Endothelial cell of umbilical vein (primary cell): ENCODE results near the gene RUSC2. TPM values are rescaled to one million over a fixed set of nuclear protein-coding genes. Genes with fewer than 3 reads are reported as not detected.

ENCODE experiments used
- BruUV-seq: library from RNA; stranded (reverse); fragments of 400-500 nt; replicated peaks from 2 replicates; lab custom pipeline; 2021; lab: Mats Ljungman, UMichigan
- CTCF ChIA-PET: fragments of 300-600, 350-600 bp; sonication (Branson Sonifier 250); formaldehyde crosslinking; loops from one replicate; lab custom pipeline; 2021; ENCODE audit warnings: antibody characterized with exemption, inconsistent platforms; lab: Charles Lee
- POLR2A ChIA-PET: fragments of 300-600, 350-600 bp; sonication (Branson Sonifier 250); formaldehyde crosslinking; loops from one replicate; lab custom pipeline; 2021; ENCODE audit warnings: antibody characterized with exemption, inconsistent platforms; lab: Charles Lee
- DNase-seq: peaks from one replicate; pipeline ENCODE4 v3.0.0-alpha.2; 2011; ENCODE audit warnings: low read depth, low spot score
- FAIRE-seq: peaks from 2 replicates; lab custom pipeline; 2011; peaks lifted over from hg19 to GRCh38; lab: Jason Lieb, UNC
- H2AFZ ChIP-seq: 2 replicates; pipeline ENCODE4 v1.6.0; 2012; ENCODE audit warnings: low read depth, low read length, control low read depth, inconsistent platforms
- H3K27ac ChIP-seq: 2 replicates; pipeline ENCODE4 v1.5.1; 2011; ENCODE audit warnings: low read depth, mild to moderate bottlenecking, control low read depth, low read length, moderate library complexity; ENCODE audit not compliant: insufficient read depth
- H3K27me3 ChIP-seq, 2 experiments: 2 replicates each; pipeline versions ENCODE4 v1.6.0 to v1.6.1; 2011; ENCODE audit warnings: low read length in 2 of 2, mixed read lengths in 1 of 2; ENCODE audit not compliant: control insufficient read depth in 2 of 2, insufficient read depth in 2 of 2
- H3K36me3 ChIP-seq, 2 experiments: 2 replicates in 1 of 2; 3 replicates in 1 of 2; pipeline ENCODE4 v1.5.1; 2011; ENCODE audit warnings: low read length in 2 of 2, mild to moderate bottlenecking in 1 of 2, moderate library complexity in 1 of 2; ENCODE audit not compliant: control insufficient read depth in 2 of 2, insufficient read depth in 2 of 2; ENCODE audit errors: extremely low read depth in 1 of 2
- H3K4me1 ChIP-seq: 3 replicates; pipeline ENCODE4 v1.5.1; 2011; ENCODE audit warnings: mild to moderate bottlenecking, low read length; ENCODE audit not compliant: control insufficient read depth, insufficient read depth; ENCODE audit errors: extremely low read depth
- H3K4me2 ChIP-seq: 2 replicates; pipeline ENCODE4 v1.6.1; 2011; ENCODE audit warnings: low read length, control low read depth, mixed read lengths; ENCODE audit not compliant: insufficient read depth
- H3K4me3 ChIP-seq, 3 experiments: fragments of 200-600 bp in 1 of 3; sonication (generic), shearing (Covaris generic) in 1 of 3; replicated peaks in 1 of 3; 2 replicates each; pipeline ENCODE4 v1.5.1; 2011 to 2016; ENCODE audit warnings: control low read depth in 3 of 3, low read length in 3 of 3, mild to moderate bottlenecking in 2 of 3, inconsistent platforms in 1 of 3, low read depth in 1 of 3, moderate library complexity in 1 of 3; ENCODE audit not compliant: insufficient read depth in 1 of 3
- H3K79me2 ChIP-seq: 2 replicates; pipeline ENCODE4 v1.6.0; 2012; ENCODE audit warnings: low read length, inconsistent platforms; ENCODE audit not compliant: control insufficient read depth, insufficient read depth
- H3K9ac ChIP-seq: replicated peaks from 2 replicates; pipeline ENCODE3; 2011; ENCODE audit warnings: low read length, control low read depth; ENCODE audit not compliant: insufficient read depth; ENCODE audit errors: extremely low read depth
- H3K9me1 ChIP-seq: replicated peaks from 3 replicates; pipeline ENCODE4 v1.6.0; 2011; ENCODE audit warnings: mild to moderate bottlenecking, low read length; ENCODE audit not compliant: control insufficient read depth, insufficient read depth; ENCODE audit errors: extremely low read depth
- H3K9me3 ChIP-seq: replicated peaks from 2 replicates; pipeline ENCODE4 v1.5.1; 2012; ENCODE audit warnings: low read length, inconsistent platforms; ENCODE audit not compliant: control insufficient read depth, insufficient read depth
- H4K20me1 ChIP-seq: replicated peaks from 2 replicates; pipeline ENCODE3; 2011; ENCODE audit warnings: mild to moderate bottlenecking, low read length; ENCODE audit not compliant: control insufficient read depth, insufficient read depth; ENCODE audit errors: extremely low read depth
- CTCF ChIP-seq, 2 donors: IDR thresholded peaks; 1 replicate in 1 of 2; 2 replicates in 1 of 2; pipeline ENCODE4 v1.5.1; 2011; ENCODE audit warnings: low read length in 2 of 2, mild to moderate bottlenecking in 2 of 2, moderate library complexity in 2 of 2, control low read depth in 1 of 2, inconsistent platforms in 1 of 2, low read depth in 1 of 2; ENCODE audit not compliant: insufficient read depth in 1 of 2; ENCODE audit errors: extremely low read depth in 1 of 2
- EZH2 ChIP-seq: IDR thresholded peaks from 2 replicates; pipeline ENCODE4 v1.6.1; 2012; ENCODE audit warnings: borderline replicate concordance, low read depth, mild to moderate bottlenecking, moderate library complexity, low read length, inconsistent platforms; ENCODE audit not compliant: severe bottlenecking
- FOS ChIP-seq: IDR thresholded peaks from 2 replicates; pipeline ENCODE4 v1.6.1; 2011; ENCODE audit warnings: mild to moderate bottlenecking, low read length, moderate library complexity, borderline replicate concordance; ENCODE audit not compliant: insufficient read depth
- GATA2 ChIP-seq: IDR thresholded peaks from 2 replicates; pipeline ENCODE4 v1.7.0; 2011; ENCODE audit warnings: low read depth, mild to moderate bottlenecking, moderate library complexity, mixed read lengths, low read length; ENCODE audit not compliant: insufficient read length, insufficient read depth
- JUN ChIP-seq: IDR thresholded peaks from 2 replicates; pipeline ENCODE4 v1.6.1; 2011; ENCODE audit warnings: borderline replicate concordance, low read depth; ENCODE audit not compliant: insufficient read length, insufficient read depth
- MAX ChIP-seq: IDR thresholded peaks from 2 replicates; pipeline ENCODE4 v1.6.1; 2011; ENCODE audit not compliant: insufficient read depth, insufficient read length
- MYC ChIP-seq: IDR thresholded peaks from one replicate; pipeline ENCODE4 v1.6.1; 2011; ENCODE audit warnings: mild to moderate bottlenecking, low read depth, low read length
- POLR2A ChIP-seq: IDR thresholded peaks from 2 replicates; pipeline ENCODE4 v1.6.1; 2012; ENCODE audit warnings: low read depth, mild to moderate bottlenecking, control low read depth, low read length
- POLR2AphosphoS5 ChIP-seq: IDR thresholded peaks from 2 replicates; pipeline ENCODE4 v1.6.1; 2012; ENCODE audit warnings: low read depth, mild to moderate bottlenecking, control low read depth, low read length, moderate library complexity; ENCODE audit not compliant: insufficient read depth
- dilution Hi-C: fragments of 300-500 bp; cut with MboI; formaldehyde crosslinking; loops from one replicate; pipeline ENCODE4 v1.15.0; 2019; ENCODE audit warnings: low sequenced_read_pairs; ENCODE audit not compliant: extremely low pct_ligation_motif_present
- intact Hi-C: fragments of 100-400 bp; cut with micrococcal nuclease; formaldehyde crosslinking; loops from one replicate; pipeline ENCODE4 v1.10.0; 2022
- polyA plus RNA-seq, 4 experiments: library from polyadenylated mRNA; depleted of rRNA in 3 of 4; stranded (reverse) in 3 of 4; unstranded in 1 of 4; fragments of >200 nt; gene quantifications; 2 replicates each; pipeline versions ENCODE4 v1.2.1 to v1.2.3, GENCODE V29; 2011 to 2012; ENCODE audit warnings: missing spikeins in 1 of 4
- total RNA-seq: library from RNA; stranded (reverse); gene quantifications from 2 replicates; pipeline ENCODE4 v1.2.3, GENCODE V29; 2021

RUSC2 gene
- total and polyA plus RNA-seq, 2 donors (not counting 3 experiments of a cell fraction or from before 2014, with no cell fraction given) = 26.1 to 46.2 TPM

- intact Hi-C loops = loop anchor here (5.0 kb wide), 2 partner anchors 144 to 714 kb away; no protein-coding TSS in a partner anchor
- Histone ChIP-seq H3K27me3 (no peaks in the 10 kb centered on the region), H3K9me3 (no peaks in the 10 kb centered on the region), H3K79me2 (no peaks in the 10 kb centered on the region), H3K9ac (no peak overlapping the region), H3K4me3 (no peak overlapping the region), H4K20me1 (no peaks in the 10 kb centered on the region), H3K9me1 (no peaks in the 10 kb centered on the region), H3K4me1 (peaks cover 5% of the 10 kb centered on the region), H3K36me3 (no peaks in the 10 kb centered on the region), H3K27ac (no peak overlapping the region), H3K4me2 (no peak overlapping the region), H2AFZ (no peak overlapping the region)
- BruUV-seq = no TSS peak
- FAIRE-seq (no peak), DNase-seq (no peak)
- CTCF ChIA-PET = interaction anchor here (0.8 to 7.4 kb wide), 7 partner anchors 13 to 577 kb away, joined by 3 to 233 read pairs (median 8); partner anchors contain the start of genes ATOSB and RUSC2
- no peak for TF ChIP-seq EZH2
- TF ChIP-seq POLR2A = no peak
- no peak for TF ChIP-seq FOS
- TF ChIP-seq MAX = no peak
- no peak for TF ChIP-seq POLR2AphosphoS5
- no peak for TF ChIP-seq MYC
- no peak for TF ChIP-seq GATA2
- no peak for TF ChIP-seq CTCF (IDR thresholded peaks at IDR 0.05; ENCODE audit: extremely low read depth in 1 of 2, insufficient read depth in 1 of 2, low read depth in 1 of 2, low read length in 2 of 2)
- no peak for TF ChIP-seq JUN
- dilution Hi-C loops = no loop called here
- POLR2A ChIA-PET = no interaction called here
Observed at GRCh38 chr9:35476596-35476995, 13.3 kb upstream of the RUSC2 start.
